HepG2 (cell line): Measurements from ENCODE around the gene BBLN. TPM values are rescaled to one million over a fixed set of nuclear protein-coding genes. Genes with fewer than 3 reads are reported as not detected.

ENCODE experiments used
- KLF15 ChIP-seq: sonication (generic); formaldehyde crosslinking; IDR thresholded peaks from 2 replicates; pipeline ENCODE4 v1.8.1; 2023; ENCODE audit warnings: borderline replicate concordance, mild to moderate bottlenecking, inconsistent platforms, missing genetic modification reagents, mixed read lengths
- NRL ChIP-seq: sonication (generic); formaldehyde crosslinking; IDR thresholded peaks from 2 replicates; pipeline ENCODE4 v1.5.0; 2020; ENCODE audit warnings: missing genetic modification reagents, mild to moderate bottlenecking, moderate library complexity, borderline replicate concordance
- POLR2G ChIP-seq: fragments of 200-400 bp; formaldehyde crosslinking; IDR thresholded peaks from 2 replicates; pipeline ENCODE4 v1.6.1; 2018; ENCODE audit warnings: mild to moderate bottlenecking, low read depth, low read length, moderate library complexity
- SRF ChIP-seq: IDR thresholded peaks from 2 replicates; pipeline ENCODE4 v1.6.1; 2011; ENCODE audit warnings: mild to moderate bottlenecking, low read depth, low read length, moderate library complexity
- TEAD2 ChIP-seq: sonication (generic); formaldehyde crosslinking; IDR thresholded peaks from 2 replicates; pipeline ENCODE4 v1.9.0; 2021; ENCODE audit warnings: missing genetic modification reagents
- U2AF1 ChIP-seq: fragments of 200-400 bp; formaldehyde crosslinking; optimal IDR thresholded peaks from 2 replicates; pipeline ENCODE3; 2017; ENCODE audit warnings: mild to moderate bottlenecking, low read depth, low read length
- ZFP37 ChIP-seq: sonication (generic); formaldehyde crosslinking; IDR thresholded peaks from 2 replicates; pipeline ENCODE4 v1.4.0; 2020; ENCODE audit warnings: missing genetic modification reagents, borderline replicate concordance
- ZNF614 ChIP-seq: IDR thresholded peaks from 2 replicates; pipeline ENCODE4 v1.6.1; 2018; ENCODE audit warnings: missing biosample characterization, missing genetic modification reagents, inconsistent platforms, borderline replicate concordance
- ZNF737 ChIP-seq: sonication (generic); formaldehyde crosslinking; IDR thresholded peaks from 2 replicates; pipeline ENCODE4 v1.5.0; 2020; ENCODE audit warnings: missing genetic modification reagents, mild to moderate bottlenecking, borderline replicate concordance
- ZZZ3 ChIP-seq: sonication (generic); formaldehyde crosslinking; IDR thresholded peaks from 2 replicates; pipeline ENCODE4 v1.4.0; 2020; ENCODE audit warnings: missing genetic modification reagents, mild to moderate bottlenecking, borderline replicate concordance
- polyA plus RNA-seq, 8 experiments: library from polyadenylated mRNA; depleted of rRNA in 3 of 8; stranded (reverse) in 7 of 8; unstranded in 1 of 8; fragments of >200 nt; fragmentation: Illumina TruSeq in 4 of 8; extraction: Trizol in 4 of 8; gene quantifications; 2 replicates each; pipeline versions ENCODE4 v1.2.1 to v1.2.3, GENCODE V29; 2011 to 2016; ENCODE audit warnings: low read depth in 4 of 8, missing spikeins in 1 of 8, mixed read lengths in 1 of 8; ENCODE audit not compliant: insufficient read depth in 1 of 8
- total RNA-seq, 5 experiments: library from RNA; depleted of rRNA; stranded (reverse); fragments of >200 nt; fragmentation: Illumina TruSeq; extraction: Trizol; gene quantifications; 2 replicates each; pipeline ENCODE4 v1.2.3, GENCODE V29; 2016; ENCODE audit warnings: low read depth in 1 of 5
- TF ChIP-seq, protein P1 (sequence below): sonication (generic); formaldehyde crosslinking; IDR thresholded peaks from 2 replicates; pipeline ENCODE4 v1.4.0; 2020; ENCODE audit warnings: mild to moderate bottlenecking, missing genetic modification reagents
- TF ChIP-seq, protein P2 (sequence below): sonication (generic); formaldehyde crosslinking; IDR thresholded peaks from 2 replicates; pipeline ENCODE4 v1.4.0; 2020; ENCODE audit warnings: mild to moderate bottlenecking, missing genetic modification reagents
- TF ChIP-seq, protein P3 (sequence below): sonication (generic); formaldehyde crosslinking; IDR thresholded peaks from 2 replicates; pipeline ENCODE4 v1.5.1; 2020; ENCODE audit warnings: mild to moderate bottlenecking, missing genetic modification reagents, borderline replicate concordance
- TF ChIP-seq, protein P4 (sequence below): sonication (generic); formaldehyde crosslinking; IDR thresholded peaks from 2 replicates; pipeline ENCODE4 v1.4.0; 2020; ENCODE audit warnings: mild to moderate bottlenecking, missing genetic modification reagents
- TF ChIP-seq, protein P5 (sequence below): sonication (generic); IDR thresholded peaks from 2 replicates; pipeline ENCODE4 v1.6.1; 2016; ENCODE audit warnings: low read depth, borderline replicate concordance

Gene BBLN
- total and polyA plus RNA-seq, 2 of the 13 experiments (the other 11 are each of a cell fraction or from before 2014, with no cell fraction given): 27.6 to 33.1 TPM

DNA sequence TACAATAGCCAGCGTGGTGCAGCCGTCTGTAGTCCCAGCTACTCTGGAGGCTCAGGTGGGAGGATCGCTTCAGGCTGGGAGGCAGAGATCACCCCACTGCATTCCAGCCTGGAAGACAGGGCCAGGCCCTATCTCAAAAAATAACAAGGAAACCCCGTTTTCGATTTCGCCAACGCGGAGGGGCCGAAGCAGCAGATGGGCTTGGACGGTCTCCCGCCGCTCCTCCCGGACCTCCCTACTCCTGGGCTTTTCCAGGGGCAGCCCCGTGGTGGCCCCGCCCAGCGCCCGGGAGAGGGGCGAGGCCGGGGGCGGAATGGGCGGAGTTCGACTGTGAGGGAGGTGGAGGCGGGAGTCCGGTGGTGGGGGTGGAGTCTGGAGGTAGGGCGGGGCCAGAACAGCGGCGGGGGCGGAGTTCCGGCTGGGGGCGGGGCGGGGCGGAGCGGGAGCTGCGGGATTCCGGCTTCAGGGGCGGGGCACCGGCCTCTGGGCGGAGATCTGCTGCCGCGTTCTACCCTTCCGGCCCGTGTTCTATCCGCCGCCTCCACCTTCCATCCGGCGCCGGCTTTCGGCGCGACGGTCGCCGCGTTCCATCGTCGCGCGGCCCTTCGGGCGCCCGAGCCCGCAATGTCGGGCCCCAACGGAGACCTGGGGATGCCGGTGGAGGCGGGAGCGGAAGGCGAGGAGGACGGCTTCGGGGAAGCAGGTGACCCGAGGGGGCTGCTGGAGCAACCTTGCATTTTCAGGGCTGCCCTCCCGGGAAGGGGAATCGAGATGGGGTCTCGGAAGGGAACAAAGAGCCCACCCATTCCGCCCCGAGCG is at the start of gene BBLN (continued):
- TF ChIP-seq, protein P1, sequence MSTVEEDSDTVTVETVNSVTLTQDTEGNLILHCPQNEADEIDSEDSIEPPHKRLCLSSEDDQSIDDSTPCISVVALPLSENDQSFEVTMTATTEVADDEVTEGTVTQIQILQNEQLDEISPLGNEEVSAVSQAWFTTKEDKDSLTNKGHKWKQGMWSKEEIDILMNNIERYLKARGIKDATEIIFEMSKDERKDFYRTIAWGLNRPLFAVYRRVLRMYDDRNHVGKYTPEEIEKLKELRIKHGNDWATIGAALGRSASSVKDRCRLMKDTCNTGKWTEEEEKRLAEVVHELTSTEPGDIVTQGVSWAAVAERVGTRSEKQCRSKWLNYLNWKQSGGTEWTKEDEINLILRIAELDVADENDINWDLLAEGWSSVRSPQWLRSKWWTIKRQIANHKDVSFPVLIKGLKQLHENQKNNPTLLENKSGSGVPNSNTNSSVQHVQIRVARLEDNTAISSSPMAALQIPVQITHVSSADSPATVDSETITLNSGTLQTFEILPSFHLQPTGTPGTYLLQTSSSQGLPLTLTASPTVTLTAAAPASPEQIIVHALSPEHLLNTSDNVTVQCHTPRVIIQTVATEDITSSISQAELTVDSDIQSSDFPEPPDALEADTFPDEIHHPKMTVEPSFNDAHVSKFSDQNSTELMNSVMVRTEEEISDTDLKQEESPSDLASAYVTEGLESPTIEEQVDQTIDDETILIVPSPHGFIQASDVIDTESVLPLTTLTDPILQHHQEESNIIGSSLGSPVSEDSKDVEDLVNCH (CRISPR knock-in tag): no peak
- TF ChIP-seq, protein P2, sequence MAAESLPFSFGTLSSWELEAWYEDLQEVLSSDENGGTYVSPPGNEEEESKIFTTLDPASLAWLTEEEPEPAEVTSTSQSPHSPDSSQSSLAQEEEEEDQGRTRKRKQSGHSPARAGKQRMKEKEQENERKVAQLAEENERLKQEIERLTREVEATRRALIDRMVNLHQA (CRISPR knock-in tag): no peak
- no peak for TF ChIP-seq ZNF737 (CRISPR knock-in tag)
- no peak for TF ChIP-seq ZZZ3 (CRISPR knock-in tag)
- TF ChIP-seq ZNF614: no peak
- peak; percentile 37 for TF ChIP-seq U2AF1
- TF ChIP-seq, protein P3, sequence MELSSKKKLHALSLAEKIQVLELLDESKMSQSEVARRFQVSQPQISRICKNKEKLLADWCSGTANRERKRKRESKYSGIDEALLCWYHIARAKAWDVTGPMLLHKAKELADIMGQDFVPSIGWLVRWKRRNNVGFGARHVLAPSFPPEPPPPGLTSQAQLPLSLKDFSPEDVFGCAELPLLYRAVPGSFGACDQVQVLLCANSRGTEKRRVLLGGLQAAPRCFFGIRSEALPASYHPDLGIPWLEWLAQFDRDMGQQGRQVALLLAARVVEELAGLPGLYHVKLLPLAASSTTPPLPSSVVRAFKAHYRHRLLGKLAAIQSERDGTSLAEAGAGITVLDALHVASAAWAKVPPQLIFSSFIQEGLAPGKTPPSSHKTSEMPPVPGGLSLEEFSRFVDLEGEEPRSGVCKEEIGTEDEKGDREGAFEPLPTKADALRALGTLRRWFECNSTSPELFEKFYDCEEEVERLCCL: no peak
- no peak for TF ChIP-seq ZFP37 (CRISPR knock-in tag)
- TF ChIP-seq, protein P4, sequence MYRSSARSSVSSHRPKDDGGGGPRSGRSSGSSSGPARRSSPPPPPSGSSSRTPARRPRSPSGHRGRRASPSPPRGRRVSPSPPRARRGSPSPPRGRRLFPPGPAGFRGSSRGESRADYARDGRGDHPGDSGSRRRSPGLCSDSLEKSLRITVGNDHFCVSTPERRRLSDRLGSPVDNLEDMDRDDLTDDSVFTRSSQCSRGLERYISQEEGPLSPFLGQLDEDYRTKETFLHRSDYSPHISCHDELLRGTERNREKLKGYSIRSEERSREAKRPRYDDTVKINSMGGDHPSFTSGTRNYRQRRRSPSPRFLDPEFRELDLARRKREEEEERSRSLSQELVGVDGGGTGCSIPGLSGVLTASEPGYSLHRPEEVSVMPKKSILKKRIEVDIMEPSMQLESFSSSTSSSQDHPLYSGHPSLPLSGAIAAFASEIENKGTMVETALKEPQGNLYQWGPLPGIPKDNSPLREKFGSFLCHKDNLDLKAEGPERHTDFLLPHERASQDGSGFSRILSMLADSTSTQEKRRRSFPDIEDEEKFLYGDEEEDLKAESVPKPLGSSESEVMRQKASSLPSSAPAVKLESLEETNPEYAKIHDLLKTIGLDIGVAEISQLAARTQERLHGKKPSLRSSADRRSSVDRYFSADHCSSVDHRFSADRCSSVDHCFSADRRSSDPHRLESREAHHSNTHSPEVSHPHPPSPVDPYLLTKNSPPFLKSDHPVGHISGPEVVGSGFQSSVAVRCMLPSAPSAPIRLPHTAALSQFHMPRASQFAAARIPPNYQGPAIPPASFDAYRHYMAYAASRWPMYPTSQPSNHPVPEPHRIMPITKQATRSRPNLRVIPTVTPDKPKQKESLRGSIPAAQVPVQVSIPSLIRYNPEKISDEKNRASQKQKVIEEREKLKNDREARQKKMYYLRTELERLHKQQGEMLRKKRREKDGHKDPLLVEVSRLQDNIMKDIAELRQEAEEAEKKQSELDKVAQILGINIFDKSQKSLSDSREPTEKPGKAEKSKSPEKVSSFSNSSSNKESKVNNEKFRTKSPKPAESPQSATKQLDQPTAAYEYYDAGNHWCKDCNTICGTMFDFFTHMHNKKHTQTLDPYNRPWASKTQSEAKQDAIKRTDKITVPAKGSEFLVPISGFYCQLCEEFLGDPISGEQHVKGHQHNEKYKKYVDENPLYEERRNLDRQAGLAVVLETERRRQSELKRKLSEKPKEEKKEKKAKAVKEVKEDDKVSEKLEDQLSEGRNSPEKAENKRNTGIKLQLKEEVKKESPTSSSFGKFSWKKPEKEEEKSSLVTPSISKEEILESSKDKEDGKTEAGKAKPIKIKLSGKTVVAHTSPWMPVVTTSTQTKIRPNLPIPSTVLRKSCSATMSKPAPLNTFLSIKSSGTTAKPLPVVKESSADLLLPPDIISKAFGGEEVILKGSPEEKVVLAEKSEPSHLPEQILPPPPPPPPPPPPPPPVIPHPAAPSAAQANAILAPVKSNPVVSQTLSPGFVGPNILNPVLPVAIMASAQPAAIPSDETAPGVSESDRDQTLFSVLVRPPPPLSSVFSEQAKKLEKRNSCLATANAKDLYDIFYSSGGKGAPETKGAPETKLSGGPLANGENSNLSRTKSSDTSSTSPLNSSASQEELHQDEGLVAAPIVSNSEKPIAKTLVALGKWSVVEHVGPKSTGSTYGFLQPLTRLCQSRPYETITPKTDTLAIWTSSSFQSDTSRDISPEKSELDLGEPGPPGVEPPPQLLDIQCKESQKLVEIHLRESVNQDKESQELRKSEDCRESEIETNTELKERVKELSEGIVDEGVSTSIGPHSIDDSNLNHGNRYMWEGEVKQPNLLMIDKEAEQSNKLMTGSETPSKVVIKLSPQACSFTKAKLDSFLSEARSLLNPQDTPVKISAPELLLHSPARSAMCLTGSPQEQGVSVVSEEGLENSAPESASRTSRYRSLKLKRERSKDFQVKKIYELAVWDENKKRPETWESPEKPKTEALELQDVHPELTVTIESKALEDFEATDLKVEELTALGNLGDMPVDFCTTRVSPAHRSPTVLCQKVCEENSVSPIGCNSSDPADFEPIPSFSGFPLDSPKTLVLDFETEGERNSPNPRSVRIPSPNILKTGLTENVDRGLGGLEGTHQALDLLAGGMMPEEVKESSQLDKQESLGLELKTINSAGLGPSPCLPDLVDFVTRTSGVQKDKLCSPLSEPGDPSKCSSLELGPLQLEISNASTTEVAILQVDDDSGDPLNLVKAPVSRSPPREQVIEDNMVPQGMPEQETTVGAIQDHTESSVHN (CRISPR knock-in tag): no peak
- no peak for TF ChIP-seq KLF15
- TF ChIP-seq NRL (CRISPR knock-in tag): no peak
- no peak for TF ChIP-seq TEAD2 (CRISPR knock-in tag)
- TF ChIP-seq, protein P5, sequence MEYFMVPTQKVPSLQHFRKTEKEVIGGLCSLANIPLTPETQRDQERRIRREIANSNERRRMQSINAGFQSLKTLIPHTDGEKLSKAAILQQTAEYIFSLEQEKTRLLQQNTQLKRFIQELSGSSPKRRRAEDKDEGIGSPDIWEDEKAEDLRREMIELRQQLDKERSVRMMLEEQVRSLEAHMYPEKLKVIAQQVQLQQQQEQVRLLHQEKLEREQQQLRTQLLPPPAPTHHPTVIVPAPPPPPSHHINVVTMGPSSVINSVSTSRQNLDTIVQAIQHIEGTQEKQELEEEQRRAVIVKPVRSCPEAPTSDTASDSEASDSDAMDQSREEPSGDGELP: no peak
- no peak for TF ChIP-seq SRF
- peak; percentile 89 for TF ChIP-seq POLR2G
